HEK293 (cell line): Measurements from ENCODE around the gene TTC23L.
A peak's percentile ranks its signal among the peaks of the same experiment; 100 is the strongest.

Experiments used
- GLIS1 ChIP-seq: fragments of 450-650 bp; formaldehyde crosslinking; IDR thresholded peaks from 2 replicates; pipeline ENCODE4 v1.5.1; 2016; ENCODE audit warnings: missing biosample characterization, missing genetic modification characterization
- HOXA7 ChIP-seq: sonication (generic); formaldehyde crosslinking; IDR thresholded peaks from 2 replicates; pipeline ENCODE4 v1.8.1; 2022; ENCODE audit warnings: missing genetic modification reagents, borderline replicate concordance
- IKZF3 ChIP-seq: fragments of 450-650 bp; IDR thresholded peaks from 2 replicates; pipeline ENCODE4 v1.5.0; 2018; ENCODE audit warnings: missing biosample characterization, mild to moderate bottlenecking, missing genetic modification characterization, moderate library complexity
- KLF1 ChIP-seq: fragments of 450-650 bp; formaldehyde crosslinking; IDR thresholded peaks from 2 replicates; pipeline ENCODE4 v1.5.1; 2016; ENCODE audit warnings: missing biosample characterization, missing genetic modification characterization
- KLF16 ChIP-seq: fragments of 450-650 bp; formaldehyde crosslinking; IDR thresholded peaks from 2 replicates; pipeline ENCODE4 v1.5.1; 2017; ENCODE audit warnings: missing biosample characterization, missing genetic modification characterization
- OVOL3 ChIP-seq: fragments of 450-650 bp; formaldehyde crosslinking; IDR thresholded peaks from 2 replicates; pipeline ENCODE4 v1.5.1; 2016; ENCODE audit warnings: missing biosample characterization, missing genetic modification characterization
- PRDM1 ChIP-seq: fragments of 450-650 bp; formaldehyde crosslinking; IDR thresholded peaks from 2 replicates; pipeline ENCODE4; 2016; ENCODE audit warnings: missing biosample characterization, missing genetic modification characterization
- REPIN1 ChIP-seq: fragments of 450-650 bp; formaldehyde crosslinking; IDR thresholded peaks from 2 replicates; pipeline ENCODE4 v1.5.1; 2017; ENCODE audit warnings: missing biosample characterization, missing genetic modification characterization, low read depth
- TCF7L2 ChIP-seq: IDR thresholded peaks from 2 replicates; pipeline ENCODE4 v1.6.1; 2011; ENCODE audit warnings: low read depth, mild to moderate bottlenecking, inconsistent platforms, low read length, moderate library complexity, borderline replicate concordance
- TRIM28 ChIP-seq: IDR thresholded peaks from 2 replicates; pipeline ENCODE4 v1.6.1; 2011; ENCODE audit warnings: low read length, control low read depth, borderline replicate concordance
- ZBTB7A ChIP-seq: fragments of 450-650 bp; formaldehyde crosslinking; IDR thresholded peaks from 2 replicates; pipeline ENCODE4 v1.5.1; 2016; ENCODE audit warnings: low read depth, missing biosample characterization, missing genetic modification characterization
- ZBTB8A ChIP-seq: fragments of 450-650 bp; formaldehyde crosslinking; IDR thresholded peaks from 2 replicates; pipeline ENCODE4 v1.5.1; 2016; ENCODE audit warnings: missing biosample characterization, missing genetic modification characterization
- ZFHX2 ChIP-seq: fragments of 450-650 bp; formaldehyde crosslinking; conservative IDR thresholded peaks from 2 replicates; pipeline ENCODE4 v1.5.1; 2016; ENCODE audit warnings: missing biosample characterization, missing genetic modification characterization
- ZNF114 ChIP-seq: fragments of 450-650 bp; formaldehyde crosslinking; IDR thresholded peaks from 2 replicates; pipeline ENCODE4 v1.5.0; 2017; ENCODE audit warnings: missing biosample characterization, missing genetic modification characterization
- ZNF16 ChIP-seq: fragments of 450-650 bp; formaldehyde crosslinking; IDR thresholded peaks from 2 replicates; pipeline ENCODE4 v1.5.1; 2016; ENCODE audit warnings: low read depth, missing biosample characterization, missing genetic modification characterization
- ZNF211 ChIP-seq: fragments of 450-650 bp; formaldehyde crosslinking; IDR thresholded peaks from 2 replicates; pipeline ENCODE4 v1.5.1; 2016; ENCODE audit warnings: low read depth, missing biosample characterization, missing genetic modification characterization
- ZNF214 ChIP-seq: fragments of 450-650 bp; formaldehyde crosslinking; IDR thresholded peaks from 2 replicates; pipeline ENCODE4 v1.5.1; 2017; ENCODE audit warnings: missing biosample characterization, mild to moderate bottlenecking, missing genetic modification characterization, borderline replicate concordance
- ZNF223 ChIP-seq: fragments of 450-650 bp; formaldehyde crosslinking; IDR thresholded peaks from 2 replicates; pipeline ENCODE4 v1.5.1; 2016; ENCODE audit warnings: missing biosample characterization, missing genetic modification characterization
- ZNF24 ChIP-seq: fragments of 450-650 bp; formaldehyde crosslinking; IDR thresholded peaks from 2 replicates; pipeline ENCODE4 v1.5.1; 2016; ENCODE audit warnings: missing biosample characterization, missing genetic modification characterization
- ZNF335 ChIP-seq: fragments of 450-650 bp; formaldehyde crosslinking; conservative IDR thresholded peaks from 2 replicates; pipeline ENCODE4 v1.5.1; 2016; ENCODE audit warnings: missing biosample characterization, missing genetic modification characterization
- ZNF350 ChIP-seq: fragments of 450-650 bp; formaldehyde crosslinking; IDR thresholded peaks from 2 replicates; pipeline ENCODE4 v1.5.0; 2017; ENCODE audit warnings: missing biosample characterization, mild to moderate bottlenecking, missing genetic modification characterization
- ZNF366 ChIP-seq: fragments of 450-650 bp; formaldehyde crosslinking; conservative IDR thresholded peaks from 2 replicates; pipeline ENCODE4 v1.5.1; 2016; ENCODE audit warnings: missing biosample characterization, missing genetic modification characterization
- ZNF473 ChIP-seq: fragments of 450-650 bp; formaldehyde crosslinking; IDR thresholded peaks from 2 replicates; pipeline ENCODE4 v1.5.1; 2017; ENCODE audit warnings: missing biosample characterization, missing genetic modification characterization
- ZNF501 ChIP-seq: fragments of 450-650 bp; formaldehyde crosslinking; IDR thresholded peaks from 2 replicates; pipeline ENCODE4 v1.5.1; 2016; ENCODE audit warnings: missing biosample characterization, missing genetic modification characterization
- ZNF555 ChIP-seq: fragments of 450-650 bp; formaldehyde crosslinking; conservative IDR thresholded peaks from 2 replicates; pipeline ENCODE4 v1.5.1; 2017; ENCODE audit warnings: missing biosample characterization, mild to moderate bottlenecking, missing genetic modification characterization, inconsistent platforms
- ZNF560 ChIP-seq: fragments of 450-650 bp; formaldehyde crosslinking; IDR thresholded peaks from 2 replicates; pipeline ENCODE4 v1.5.1; 2017; ENCODE audit warnings: missing biosample characterization, missing genetic modification characterization, borderline replicate concordance
- ZNF624 ChIP-seq: fragments of 450-650 bp; formaldehyde crosslinking; IDR thresholded peaks from 2 replicates; pipeline ENCODE4 v1.5.1; 2017; ENCODE audit warnings: missing biosample characterization, missing genetic modification characterization
- ZNF629 ChIP-seq: fragments of 450-650 bp; formaldehyde crosslinking; IDR thresholded peaks from 2 replicates; pipeline ENCODE4 v1.5.1; 2017; ENCODE audit warnings: missing biosample characterization, missing genetic modification characterization
- ZNF664 ChIP-seq: fragments of 450-650 bp; formaldehyde crosslinking; IDR thresholded peaks from 2 replicates; pipeline ENCODE4 v1.5.1; 2016; ENCODE audit warnings: missing biosample characterization, missing genetic modification characterization
- ZNF677 ChIP-seq: fragments of 450-650 bp; IDR thresholded peaks from 2 replicates; pipeline ENCODE4 v1.5.0; 2018; ENCODE audit warnings: missing biosample characterization, mild to moderate bottlenecking, missing genetic modification characterization, moderate library complexity
- ZNF701 ChIP-seq: fragments of 450-650 bp; formaldehyde crosslinking; IDR thresholded peaks from 2 replicates; pipeline ENCODE4 v1.5.1; 2016; ENCODE audit warnings: missing biosample characterization, missing genetic modification characterization
- ZNF76 ChIP-seq: fragments of 450-650 bp; formaldehyde crosslinking; IDR thresholded peaks from 2 replicates; pipeline ENCODE4; 2016; ENCODE audit warnings: low read depth, missing biosample characterization, missing genetic modification characterization, borderline replicate concordance
- ZNF776 ChIP-seq: fragments of 450-650 bp; formaldehyde crosslinking; IDR thresholded peaks from 2 replicates; pipeline ENCODE4 v1.5.0; 2017; ENCODE audit warnings: missing biosample characterization, missing genetic modification characterization, borderline replicate concordance
- ZSCAN30 ChIP-seq: fragments of 450-650 bp; IDR thresholded peaks from 2 replicates; pipeline ENCODE4 v1.5.1; 2018; ENCODE audit warnings: missing biosample characterization, mild to moderate bottlenecking, missing genetic modification characterization, moderate library complexity
- TF ChIP-seq, protein P1 (sequence below): sonication (generic); formaldehyde crosslinking; IDR thresholded peaks from 2 replicates; pipeline ENCODE4 v1.8.1; 2022; ENCODE audit warnings: mild to moderate bottlenecking, moderate library complexity, missing genetic modification reagents
- TF ChIP-seq, protein P2 (sequence below): fragments of 450-650 bp; formaldehyde crosslinking; IDR thresholded peaks from 2 replicates; pipeline ENCODE4 v1.5.1; 2016; ENCODE audit warnings: missing biosample characterization, missing genetic modification characterization, low read depth

The TTC23L gene

DNA sequence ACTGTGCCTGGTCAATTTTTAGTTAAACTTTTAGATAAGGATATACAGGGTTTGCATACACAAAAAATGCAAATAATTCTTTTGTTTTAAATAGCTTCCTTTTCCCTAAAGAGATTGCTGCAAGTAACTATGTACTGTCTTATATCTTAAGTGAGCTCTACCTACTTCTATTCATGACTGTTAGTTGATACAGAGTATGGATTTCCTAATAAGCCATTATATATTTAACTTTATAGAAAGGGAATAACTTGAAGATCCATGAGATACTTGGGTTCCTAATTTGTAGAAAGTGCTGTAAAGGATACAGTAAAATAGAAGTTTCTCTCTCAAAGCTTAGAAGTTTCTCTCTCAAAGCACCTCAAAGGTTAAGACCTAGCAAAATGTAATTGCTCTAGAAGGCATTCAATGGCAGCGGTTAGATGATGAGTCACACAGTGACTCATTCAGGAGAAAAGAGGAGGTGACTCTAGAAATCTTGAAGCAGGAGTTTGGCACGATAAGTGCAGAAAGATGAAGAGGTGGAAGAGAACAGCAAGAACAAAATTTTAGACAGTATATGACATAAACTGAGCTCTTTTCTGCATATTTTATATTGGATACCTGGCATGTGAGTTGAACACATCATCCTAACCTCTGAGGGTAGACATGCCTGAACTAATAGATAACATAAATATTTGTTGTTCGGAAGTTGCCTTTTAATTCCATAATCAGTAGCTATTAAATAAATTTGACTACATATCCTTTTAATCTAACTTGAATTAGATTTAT, 84.9 kb downstream of the TTC23L start (continued):
- TF ChIP-seq ZSCAN30 (tag by site-specific recombination), result peak; percentile 62; the same call in 1 of the 2 replicates
- no peak for TF ChIP-seq HOXA7 (CRISPR knock-in tag)
- no peak for TF ChIP-seq ZFHX2
- peak; percentile 96 for TF ChIP-seq ZNF366 (tag by site-specific recombination)
- TF ChIP-seq TCF7L2, result no peak
- TF ChIP-seq ZNF473 (tag by site-specific recombination), result no peak
- no peak for TF ChIP-seq ZNF350 (tag by site-specific recombination)
- TF ChIP-seq ZNF624 (tag by site-specific recombination), result no peak
- no peak for TF ChIP-seq TRIM28
- no peak for TF ChIP-seq ZNF16 (tag by site-specific recombination)
- TF ChIP-seq, protein P1, sequence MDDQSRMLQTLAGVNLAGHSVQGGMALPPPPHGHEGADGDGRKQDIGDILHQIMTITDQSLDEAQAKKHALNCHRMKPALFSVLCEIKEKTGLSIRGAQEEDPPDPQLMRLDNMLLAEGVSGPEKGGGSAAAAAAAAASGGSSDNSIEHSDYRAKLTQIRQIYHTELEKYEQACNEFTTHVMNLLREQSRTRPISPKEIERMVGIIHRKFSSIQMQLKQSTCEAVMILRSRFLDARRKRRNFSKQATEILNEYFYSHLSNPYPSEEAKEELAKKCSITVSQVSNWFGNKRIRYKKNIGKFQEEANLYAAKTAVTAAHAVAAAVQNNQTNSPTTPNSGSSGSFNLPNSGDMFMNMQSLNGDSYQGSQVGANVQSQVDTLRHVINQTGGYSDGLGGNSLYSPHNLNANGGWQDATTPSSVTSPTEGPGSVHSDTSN (CRISPR knock-in tag), result no peak
- no peak for TF ChIP-seq ZNF664 (tag by site-specific recombination)
- TF ChIP-seq GLIS1 (tag by site-specific recombination), result no peak
- no peak for TF ChIP-seq ZNF677 (tag by site-specific recombination)
- no peak for TF ChIP-seq ZNF501 (tag by site-specific recombination)
- TF ChIP-seq KLF16, result no peak
- TF ChIP-seq KLF1 (tag by site-specific recombination), result no peak
- TF ChIP-seq ZBTB8A, result no peak
- TF ChIP-seq ZNF560, result no peak
- no peak for TF ChIP-seq ZNF776 (tag by site-specific recombination)
- TF ChIP-seq ZNF114 (tag by site-specific recombination), result no peak
- no peak for TF ChIP-seq ZNF555
- TF ChIP-seq ZBTB7A (tag by site-specific recombination), result no peak
- no peak for TF ChIP-seq ZNF701 (tag by site-specific recombination)
- TF ChIP-seq IKZF3, result peak; percentile 62; the same call in 1 of the 2 replicates
- no peak for TF ChIP-seq OVOL3
- TF ChIP-seq PRDM1 (tag by site-specific recombination), result peak; percentile 94
- peak; percentile 61; the same call in 1 of the 2 replicates for TF ChIP-seq ZNF24 (tag by site-specific recombination)
- no peak for TF ChIP-seq REPIN1 (tag by site-specific recombination)
- no peak for TF ChIP-seq ZNF211 (tag by site-specific recombination)
- no peak for TF ChIP-seq ZNF223
- TF ChIP-seq ZNF629, result peak; percentile 81
- no peak for TF ChIP-seq ZNF76 (tag by site-specific recombination)
- TF ChIP-seq, protein P2, sequence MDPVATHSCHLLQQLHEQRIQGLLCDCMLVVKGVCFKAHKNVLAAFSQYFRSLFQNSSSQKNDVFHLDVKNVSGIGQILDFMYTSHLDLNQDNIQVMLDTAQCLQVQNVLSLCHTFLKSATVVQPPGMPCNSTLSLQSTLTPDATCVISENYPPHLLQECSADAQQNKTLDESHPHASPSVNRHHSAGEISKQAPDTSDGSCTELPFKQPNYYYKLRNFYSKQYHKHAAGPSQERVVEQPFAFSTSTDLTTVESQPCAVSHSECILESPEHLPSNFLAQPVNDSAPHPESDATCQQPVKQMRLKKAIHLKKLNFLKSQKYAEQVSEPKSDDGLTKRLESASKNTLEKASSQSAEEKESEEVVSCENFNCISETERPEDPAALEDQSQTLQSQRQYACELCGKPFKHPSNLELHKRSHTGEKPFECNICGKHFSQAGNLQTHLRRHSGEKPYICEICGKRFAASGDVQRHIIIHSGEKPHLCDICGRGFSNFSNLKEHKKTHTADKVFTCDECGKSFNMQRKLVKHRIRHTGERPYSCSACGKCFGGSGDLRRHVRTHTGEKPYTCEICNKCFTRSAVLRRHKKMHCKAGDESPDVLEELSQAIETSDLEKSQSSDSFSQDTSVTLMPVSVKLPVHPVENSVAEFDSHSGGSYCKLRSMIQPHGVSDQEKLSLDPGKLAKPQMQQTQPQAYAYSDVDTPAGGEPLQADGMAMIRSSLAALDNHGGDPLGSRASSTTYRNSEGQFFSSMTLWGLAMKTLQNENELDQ (tag by site-specific recombination), result no peak
- TF ChIP-seq ZNF335, result no peak
- no peak for TF ChIP-seq ZNF214 (tag by site-specific recombination)
